Lung (tissue), 12 donors: ENCODE results near the gene STRIP2. TPM values are rescaled to one million over a fixed set of nuclear protein-coding genes. Genes with fewer than 3 reads are reported as not detected.

Experiments
- ATAC-seq: fragments of 200-7000 bp; cut with Tn5 transposase; one replicate; pipeline ENCODE4 v1.9.1; 2020; ENCODE audit warnings: moderate number of reproducible peaks; ENCODE audit not compliant: insufficient read depth, low FRiP score
- DNase-seq, 3 donors: peaks; one replicate each; pipeline ENCODE4 v3.0.0-alpha.2; 2013 to 2017
- H3K27ac ChIP-seq, 2 donors: one replicate each; pipeline ENCODE4 v1.5.1; 2013; ENCODE audit warnings: mild to moderate bottlenecking in 2 of 2, moderate library complexity in 2 of 2, control low read depth in 1 of 2, inconsistent platforms in 1 of 2, low read depth in 1 of 2, low read length in 1 of 2
- H3K27me3 ChIP-seq, 3 donors: one replicate each; pipeline ENCODE4 v1.5.1; 2013; ENCODE audit warnings: low read length in 2 of 3; ENCODE audit not compliant: control insufficient read depth in 3 of 3, insufficient read depth in 3 of 3
- H3K36me3 ChIP-seq, 4 donors: one replicate each; pipeline ENCODE4 v1.5.1; 2013; ENCODE audit warnings: low read length in 4 of 4, mild to moderate bottlenecking in 1 of 4, moderate library complexity in 1 of 4; ENCODE audit not compliant: control insufficient read depth in 4 of 4, insufficient read depth in 4 of 4
- H3K4me1 ChIP-seq, 5 donors: one replicate each; pipeline ENCODE4 v1.5.1; 2013; ENCODE audit warnings: low read length in 5 of 5, mild to moderate bottlenecking in 2 of 5, moderate library complexity in 1 of 5; ENCODE audit not compliant: control insufficient read depth in 5 of 5, insufficient read depth in 5 of 5
- H3K4me3 ChIP-seq: one replicate; pipeline ENCODE4 v1.5.1; 2013; ENCODE audit warnings: mild to moderate bottlenecking, control low read depth, moderate library complexity
- H3K9ac ChIP-seq, 2 donors: one replicate each; pipeline ENCODE4 v1.5.1; 2013; ENCODE audit warnings: low read length in 2 of 2, control low read depth in 1 of 2; ENCODE audit not compliant: insufficient read depth in 1 of 2
- H3K9me3 ChIP-seq, 4 donors: one replicate each; pipeline ENCODE4 v1.5.1; 2013; ENCODE audit warnings: low read length in 3 of 4, mild to moderate bottlenecking in 1 of 4, moderate library complexity in 1 of 4; ENCODE audit not compliant: control insufficient read depth in 4 of 4, insufficient read depth in 3 of 4
- CTCF ChIP-seq: IDR thresholded peaks from 2 replicates; pipeline ENCODE4 v1.5.1; 2012; ENCODE audit warnings: mild to moderate bottlenecking; ENCODE audit errors: control extremely low read depth, extremely low read depth
- WGBS, 2 donors: extraction: QIAGEN DNeasy Blood & Tissue Kit; methylation state at CpG; one replicate each; pipeline ENCODE4 v1.1.7; 2013; 5-methylcytosine and 5-hydroxymethylcytosine counted together
- polyA plus RNA-seq, 2 donors: library from polyadenylated mRNA; stranded (reverse); fragments of 200-250 nt; gene quantifications; one replicate each; pipeline ENCODE4 v1.2.1, GENCODE V29; 2013
- total RNA-seq, 2 donors: library from RNA; depleted of rRNA in 1 of 2; stranded (reverse); fragments of >200 nt in 1 of 2; gene quantifications; one replicate each; pipeline ENCODE4 v1.2.1, GENCODE V29; 2014 to 2021
- donor health status: control.
- donor health status: control.
- donor health status: Bipolar disorder and iron deficiency.
- donor health status: healthy.
- donor health status: DM: yes; HTN: yes; CAD: no.

STRIP2 gene
- total and polyA plus RNA-seq, 4 donors = 1.1 to 2.1 (median 1.7) TPM

- no peak overlapping the region for H3K27ac ChIP-seq
- no peak for TF ChIP-seq CTCF
- ATAC-seq (no peak), DNase-seq (peak in 1 of 3 donors; percentile 11)
- WGBS, 2 donors = 92 to 100% methylated on average over 2 of the region's 2 CpGs
- H3K36me3 ChIP-seq = peaks cover 0 to 8% (median 4%) of the 10 kb centered on the region in 4 donors
- H3K4me3 ChIP-seq = no peak overlapping the region
- no peak overlapping the region for H3K9ac ChIP-seq
- no peaks in the 10 kb centered on the region for H3K9me3 ChIP-seq
- H3K27me3 ChIP-seq = no peaks in the 10 kb centered on the region
- peaks cover 0 to 6% (median 0%) of the 10 kb centered on the region in 5 donors for H3K4me1 ChIP-seq
These were observed 10.4 kb upstream of the STRIP2 start for GRCh38 chr7:129423700-129424410.

DNA sequence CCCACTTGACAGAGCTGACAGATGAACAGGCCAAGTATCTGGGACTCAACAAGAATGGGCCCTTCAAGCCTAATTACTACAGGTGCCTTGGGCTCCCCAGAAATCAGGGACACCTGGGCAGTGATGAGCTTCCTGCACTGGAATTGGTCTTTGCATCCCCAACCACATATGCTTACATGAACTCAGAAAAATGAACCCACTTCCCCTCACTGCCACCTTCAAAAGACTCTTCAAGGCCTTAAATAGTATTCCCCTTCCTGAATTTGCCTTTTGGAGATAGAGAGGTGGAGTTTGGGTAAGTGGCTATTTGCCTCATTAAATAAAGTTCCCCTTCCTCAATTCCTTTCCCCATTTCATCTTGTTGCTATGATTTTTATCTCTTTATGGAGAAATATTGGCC, 7.8 kb upstream of the STRIP2 start:
- H3K9me3 ChIP-seq = no peaks in the 10 kb centered on the region
- H3K27me3 ChIP-seq = no peaks in the 10 kb centered on the region
- DNase-seq = no peak
- no peak for ATAC-seq
- H3K4me3 ChIP-seq = no peak overlapping the region
- no peak overlapping the region for H3K27ac ChIP-seq
- peaks cover 0 to 6% (median 0%) of the 10 kb centered on the region in 5 donors for H3K4me1 ChIP-seq
- peaks cover 0 to 6% (median 4%) of the 10 kb centered on the region in 4 donors for H3K36me3 ChIP-seq
- no peak for TF ChIP-seq CTCF
- H3K9ac ChIP-seq = no peak overlapping the region

DNA sequence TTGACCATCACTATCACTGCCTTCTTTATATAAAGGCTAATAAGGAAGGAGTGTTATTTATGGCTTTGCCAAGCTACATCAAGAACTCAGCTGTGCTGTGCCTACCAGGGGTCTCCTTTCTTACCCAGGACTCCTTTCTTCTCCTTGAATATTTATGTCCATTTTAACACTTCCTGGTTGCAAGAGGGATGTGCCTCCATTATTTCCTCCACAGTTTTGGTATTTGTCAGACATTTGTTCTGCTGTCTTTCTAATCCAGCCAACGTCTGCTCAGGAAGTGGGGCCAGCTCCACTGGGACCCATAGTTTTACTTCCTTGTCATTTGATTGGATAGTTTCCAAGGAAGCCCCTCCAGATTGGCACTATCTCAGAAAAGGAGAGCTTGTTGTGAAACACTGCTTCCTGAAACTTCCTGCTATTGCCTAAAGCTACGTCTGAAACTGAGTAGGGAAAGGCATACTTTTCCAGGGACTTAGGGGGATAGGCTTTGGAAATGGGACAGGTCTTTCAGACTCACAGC, 6.6 kb upstream of the STRIP2 start:
- peaks cover 0 to 6% (median 4%) of the 10 kb centered on the region in 4 donors for H3K36me3 ChIP-seq
- no peaks in the 10 kb centered on the region for H3K9me3 ChIP-seq
- no peak overlapping the region for H3K4me3 ChIP-seq
- ATAC-seq = no peak
- no peak overlapping the region for H3K27ac ChIP-seq
- 17 to 20% methylated on average over 2 of the region's 2 CpGs for WGBS, 2 donors
- H3K4me1 ChIP-seq = peaks cover 0 to 6% (median 0%) of the 10 kb centered on the region in 5 donors
- TF ChIP-seq CTCF = no peak
- H3K27me3 ChIP-seq = peaks cover 0 to 5% (median under 1%) of the 10 kb centered on the region in 3 donors
- no peak for DNase-seq
- no peak overlapping the region for H3K9ac ChIP-seq
